KBM-7 (cell line): ENCODE results near the gene TAS2R10.
"Not testable (repeated sequence)": the region's sequence is repeated elsewhere in the genome, so short reads cannot be mapped to it uniquely, and the experiment has no call there.

ENCODE experiments used
- DNase-seq: peaks from one replicate; pipeline ENCODE4 v3.0.0-alpha.2; 2015
- in situ Hi-C: fragments of 300-500 bp; cut with MboI; formaldehyde crosslinking; loops from 2 replicates; pipeline ENCODE4 v1.14.3; 2020; ENCODE audit warnings: low sequenced_read_pairs, low pct_unique_long_range_greater_than_20kb, mixed read lengths

Gene TAS2R10

GRCh38 chr12:10794222-10794621 is 31.9 kb downstream of the TAS2R10 start:
- in situ Hi-C loops = no loop called here

DNA sequence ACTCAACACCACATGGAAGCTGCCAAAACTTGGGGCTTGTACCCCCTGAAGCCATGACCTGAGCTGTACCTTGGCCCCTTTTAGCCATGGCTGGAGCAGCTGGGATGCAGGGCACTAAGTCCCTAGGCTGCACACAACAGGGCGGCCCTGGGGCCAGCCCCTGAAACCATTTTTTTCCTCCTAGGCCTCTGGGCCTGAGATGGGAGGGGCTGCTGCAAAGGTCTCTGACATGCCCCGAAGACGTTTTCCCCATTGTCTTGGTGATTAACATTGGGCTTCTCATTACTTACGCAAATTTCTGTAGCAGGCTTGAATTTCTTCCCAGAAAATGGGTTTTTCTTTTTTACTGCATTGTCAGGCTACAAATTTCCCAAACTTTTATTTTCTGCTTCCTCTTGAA is 34.4 kb downstream of the TAS2R10 start:
- DNase-seq, in situ Hi-C loops: not testable (repeated sequence)

More at GRCh38 chr12:10794222-10794621, 31.9 kb downstream of the TAS2R10 start:
- DNase-seq = no peak

DNA sequence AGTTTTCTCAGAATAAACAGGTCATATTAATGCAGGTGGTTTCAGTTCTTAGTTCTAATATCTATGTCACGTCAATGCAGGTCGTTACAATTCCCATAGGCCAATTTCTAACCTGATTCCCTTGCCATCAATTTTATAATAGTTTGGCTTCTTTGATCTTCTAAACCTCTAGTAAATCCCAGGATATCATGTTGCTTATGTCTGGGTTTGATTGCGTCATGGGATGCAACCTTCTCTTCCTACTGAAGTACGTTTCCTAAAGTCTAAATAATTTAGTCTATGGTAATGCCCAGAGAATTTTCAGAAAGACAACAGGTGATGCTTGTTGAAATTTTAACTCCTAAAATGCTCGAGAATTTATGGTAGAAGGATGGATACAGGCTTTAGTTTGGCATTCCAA is 42.9 kb downstream of the TAS2R10 start:
- in situ Hi-C loops = no loop called here
- DNase-seq = no peak

DNA sequence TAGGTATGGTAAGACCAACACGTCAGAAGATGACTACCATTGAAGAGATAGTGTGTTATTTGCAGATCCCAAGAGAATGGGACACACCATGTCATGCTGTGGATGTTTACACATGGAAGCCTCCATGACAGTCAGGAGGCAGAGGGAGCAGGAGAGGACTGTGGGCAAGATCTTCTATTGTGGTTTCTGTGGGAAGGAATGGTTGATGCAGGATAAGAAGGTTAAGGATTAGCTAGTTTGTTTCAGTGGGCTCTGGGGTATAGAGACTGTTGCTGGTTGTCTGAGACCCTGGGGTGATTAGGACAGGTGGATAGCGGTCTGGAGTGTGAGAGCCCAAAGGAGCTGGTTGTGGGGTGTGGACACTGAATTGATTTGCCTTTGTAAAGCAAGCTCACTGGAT is 47.1 kb downstream of the TAS2R10 start:
- DNase-seq = no peak
- in situ Hi-C loops = no loop called here
